Nephron progenitor cell (in vitro differentiated cells): ENCODE measurements around the gene SATB2.

Experiments used
- DNase-seq: peaks from one replicate; pipeline ENCODE4 v3.0.0; 2021
- H3K27ac Mint-ChIP-seq: 2 replicates; pipeline ENCODE4 v1.8.0; 2021; ENCODE audit warnings: mild to moderate bottlenecking, moderate library complexity, mixed read lengths
- H3K27me3 Mint-ChIP-seq: 2 replicates; pipeline ENCODE4 v1.8.0; 2021; ENCODE audit warnings: mild to moderate bottlenecking, low read depth, mixed read lengths; ENCODE audit not compliant: poor library complexity
- H3K36me3 Mint-ChIP-seq: 2 replicates; pipeline ENCODE4 v1.8.0; 2021; ENCODE audit warnings: low read depth, mixed read lengths
- H3K4me1 Mint-ChIP-seq: 2 replicates; pipeline ENCODE4 v1.8.0; 2021; ENCODE audit warnings: mixed read lengths
- H3K4me3 Mint-ChIP-seq: 2 replicates; pipeline ENCODE4 v1.8.0; 2021; ENCODE audit warnings: mild to moderate bottlenecking, moderate library complexity, mixed read lengths
- H3K9me3 Mint-ChIP-seq: 2 replicates; pipeline ENCODE4 v1.8.0; 2021; ENCODE audit warnings: mild to moderate bottlenecking, moderate library complexity, mixed read lengths
- CTCF ChIP-seq: fragments of 200-600 bp; sonication (generic); IDR thresholded peaks from 2 replicates; pipeline ENCODE4 v1.5.0; 2021; ENCODE audit warnings: antibody characterized with exemption

SATB2 gene

GRCh38 chr2:199414001-199414400 is 43.7 kb downstream of the SATB2 start:
- Mint-ChIP-seq H3K4me3 (no peak overlapping the region), H3K9me3 (no peaks in the 10 kb centered on the region), H3K36me3 (peaks cover 47% of the 10 kb centered on the region), H3K4me1 (peaks cover 38% of the 10 kb centered on the region), H3K27me3 (no peaks in the 10 kb centered on the region), H3K27ac (no peak overlapping the region)
- no peak for TF ChIP-seq CTCF
- no peak for DNase-seq

- DNase-seq: no peak
- Mint-ChIP-seq H3K27ac (peak overlapping the region; percentile 40), H3K4me3 (no peak overlapping the region), H3K4me1 (peaks cover 27% of the 10 kb centered on the region), H3K9me3 (no peaks in the 10 kb centered on the region), H3K27me3 (no peaks in the 10 kb centered on the region), H3K36me3 (peaks cover 35% of the 10 kb centered on the region)
- TF ChIP-seq CTCF: no peak
Observed at GRCh38 chr2:199409759-199410529, 47.8 kb downstream of the SATB2 start.

DNA sequence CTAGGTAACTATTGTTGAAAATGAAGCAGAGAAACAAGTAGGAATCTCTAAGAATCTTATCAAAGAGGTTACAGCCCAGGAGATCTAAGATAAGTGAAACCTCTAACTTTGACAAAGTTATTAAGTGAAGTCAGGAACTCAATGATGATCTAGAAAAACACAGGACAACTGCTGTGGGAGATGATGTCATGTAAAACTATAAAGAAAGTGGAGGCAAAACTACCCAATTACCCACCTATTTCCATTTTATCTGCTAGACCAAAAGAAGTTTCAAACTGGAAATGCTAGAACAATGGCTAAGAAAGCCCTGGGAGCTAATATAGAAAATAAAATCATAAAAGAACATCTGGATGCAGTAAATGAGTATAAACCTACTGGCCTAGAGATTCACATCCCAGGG is 50.3 kb downstream of the SATB2 start:
- H3K36me3 Mint-ChIP-seq: peaks cover 28% of the 10 kb centered on the region
- peaks cover 20% of the 10 kb centered on the region for H3K4me1 Mint-ChIP-seq
- no peak for TF ChIP-seq CTCF
- no peak for DNase-seq
- H3K27ac Mint-ChIP-seq: no peak overlapping the region
- no peak overlapping the region for H3K4me3 Mint-ChIP-seq
- no peaks in the 10 kb centered on the region for H3K27me3 Mint-ChIP-seq
- H3K9me3 Mint-ChIP-seq: no peaks in the 10 kb centered on the region

DNA sequence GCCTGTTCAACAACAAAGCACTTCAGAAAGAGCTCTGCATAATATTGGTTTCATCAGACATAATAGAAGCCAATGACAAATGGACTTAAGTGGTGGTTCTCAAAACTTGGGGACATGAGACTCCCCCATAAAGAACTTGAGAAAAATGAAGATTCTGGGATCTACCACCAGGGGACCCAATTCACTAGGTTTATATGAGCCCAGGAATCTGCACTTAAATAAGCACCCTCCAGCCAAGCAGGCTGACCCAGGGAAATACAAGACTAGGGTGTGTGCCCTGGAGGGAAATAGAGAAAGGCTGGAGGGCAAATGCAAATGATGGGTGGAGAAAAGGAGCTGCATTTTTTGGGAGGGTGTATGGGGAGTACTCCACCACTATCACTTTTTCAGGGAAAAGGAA is 52.5 kb downstream of the SATB2 start:
- Mint-ChIP-seq H3K9me3 (peaks cover 5% of the 10 kb centered on the region), H3K4me1 (peaks cover 8% of the 10 kb centered on the region), H3K4me3 (no peak overlapping the region), H3K36me3 (peaks cover 48% of the 10 kb centered on the region), H3K27me3 (no peaks in the 10 kb centered on the region), H3K27ac (no peak overlapping the region)
- DNase-seq: no peak
- peak; percentile 47 for TF ChIP-seq CTCF

DNA sequence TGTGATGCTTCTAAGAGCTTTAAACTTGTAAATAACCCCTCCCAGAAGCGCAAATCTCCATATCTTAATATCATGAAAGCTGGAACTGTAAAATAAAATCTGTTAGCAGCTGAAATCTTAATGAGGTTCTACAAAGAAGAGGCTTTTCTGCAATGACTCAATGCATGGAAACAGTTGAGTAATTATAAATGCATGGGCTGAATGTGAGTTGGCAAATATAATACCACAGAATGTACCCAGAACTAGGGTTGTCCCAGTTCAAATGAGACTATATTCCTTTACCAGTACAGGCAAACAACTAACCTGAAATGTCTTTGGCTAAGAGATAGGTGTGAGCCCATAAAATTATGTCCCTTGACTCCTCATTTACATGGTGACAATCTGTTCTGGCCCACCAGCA is 52.9 kb downstream of the SATB2 start:
- no peak overlapping the region for H3K27ac Mint-ChIP-seq
- peaks cover 9% of the 10 kb centered on the region for H3K9me3 Mint-ChIP-seq
- TF ChIP-seq CTCF: no peak
- DNase-seq: no peak
- H3K4me1 Mint-ChIP-seq: peaks cover 4% of the 10 kb centered on the region
- peaks cover 50% of the 10 kb centered on the region for H3K36me3 Mint-ChIP-seq
- no peak overlapping the region for H3K4me3 Mint-ChIP-seq
- H3K27me3 Mint-ChIP-seq: no peaks in the 10 kb centered on the region

- Mint-ChIP-seq H3K27me3 (no peaks in the 10 kb centered on the region), H3K4me3 (no peak overlapping the region)
Observed at GRCh38 chr2:199395311-199395710, 62.4 kb downstream of the SATB2 start.

More at GRCh38 chr2:199395311-199395710, 62.4 kb downstream of the SATB2 start:
- H3K27ac Mint-ChIP-seq: no peak overlapping the region
- H3K4me1 Mint-ChIP-seq: no peaks in the 10 kb centered on the region
- no peak for DNase-seq
- no peak for TF ChIP-seq CTCF
- peaks cover 34% of the 10 kb centered on the region for H3K36me3 Mint-ChIP-seq
- H3K9me3 Mint-ChIP-seq: peaks cover 10% of the 10 kb centered on the region
